Lung (tissue), 12 donors: ENCODE results near the gene OR13C3. TPM values are rescaled to one million over a fixed set of nuclear protein-coding genes. Genes with fewer than 3 reads are reported as not detected.

Experiments used
- ATAC-seq: fragments of 200-7000 bp; cut with Tn5 transposase; one replicate; pipeline ENCODE4 v1.9.1; 2020; ENCODE audit warnings: moderate number of reproducible peaks; ENCODE audit not compliant: insufficient read depth, low FRiP score
- DNase-seq, 3 donors: peaks; one replicate each; pipeline ENCODE4 v3.0.0-alpha.2; 2013 to 2017
- H3K27ac ChIP-seq, 2 donors: one replicate each; pipeline ENCODE4 v1.5.1; 2013; ENCODE audit warnings: mild to moderate bottlenecking in 2 of 2, moderate library complexity in 2 of 2, control low read depth in 1 of 2, inconsistent platforms in 1 of 2, low read depth in 1 of 2, low read length in 1 of 2
- H3K27me3 ChIP-seq, 3 donors: one replicate each; pipeline ENCODE4 v1.5.1; 2013; ENCODE audit warnings: low read length in 2 of 3; ENCODE audit not compliant: control insufficient read depth in 3 of 3, insufficient read depth in 3 of 3
- H3K36me3 ChIP-seq, 4 donors: one replicate each; pipeline ENCODE4 v1.5.1; 2013; ENCODE audit warnings: low read length in 4 of 4, mild to moderate bottlenecking in 1 of 4, moderate library complexity in 1 of 4; ENCODE audit not compliant: control insufficient read depth in 4 of 4, insufficient read depth in 4 of 4
- H3K4me1 ChIP-seq, 5 donors: one replicate each; pipeline ENCODE4 v1.5.1; 2013; ENCODE audit warnings: low read length in 5 of 5, mild to moderate bottlenecking in 2 of 5, moderate library complexity in 1 of 5; ENCODE audit not compliant: control insufficient read depth in 5 of 5, insufficient read depth in 5 of 5
- H3K4me3 ChIP-seq: one replicate; pipeline ENCODE4 v1.5.1; 2013; ENCODE audit warnings: mild to moderate bottlenecking, control low read depth, moderate library complexity
- H3K9ac ChIP-seq, 2 donors: one replicate each; pipeline ENCODE4 v1.5.1; 2013; ENCODE audit warnings: low read length in 2 of 2, control low read depth in 1 of 2; ENCODE audit not compliant: insufficient read depth in 1 of 2
- H3K9me3 ChIP-seq, 4 donors: one replicate each; pipeline ENCODE4 v1.5.1; 2013; ENCODE audit warnings: low read length in 3 of 4, mild to moderate bottlenecking in 1 of 4, moderate library complexity in 1 of 4; ENCODE audit not compliant: control insufficient read depth in 4 of 4, insufficient read depth in 3 of 4
- WGBS, 2 donors: extraction: QIAGEN DNeasy Blood & Tissue Kit; methylation state at CpG; one replicate each; pipeline ENCODE4 v1.1.7; 2013; 5-methylcytosine and 5-hydroxymethylcytosine counted together
- polyA plus RNA-seq, 2 donors: library from polyadenylated mRNA; stranded (reverse); fragments of 200-250 nt; gene quantifications; one replicate each; pipeline ENCODE4 v1.2.1, GENCODE V29; 2013
- total RNA-seq, 2 donors: library from RNA; depleted of rRNA in 1 of 2; stranded (reverse); fragments of >200 nt in 1 of 2; gene quantifications; one replicate each; pipeline ENCODE4 v1.2.1, GENCODE V29; 2014 to 2021
- TF ChIP-seq, protein P1 (sequence below): IDR thresholded peaks from 2 replicates; pipeline ENCODE4 v1.5.1; 2012; ENCODE audit warnings: mild to moderate bottlenecking; ENCODE audit errors: control extremely low read depth, extremely low read depth
- donor health status: control.
- donor health status: control.
- donor health status: Bipolar disorder and iron deficiency.
- donor health status: healthy.
- donor health status: DM: yes; HTN: yes; CAD: no.

The OR13C3 gene
- total and polyA plus RNA-seq, 4 donors, result not detected

GRCh38 chr9:104556830-104557634, 20.4 kb upstream of the OR13C3 start:
- Histone ChIP-seq H3K9ac (no peak overlapping the region), H3K9me3 (peaks cover 0 to 5% (median 0%) of the 10 kb centered on the region in 4 donors), H3K4me3 (no peak overlapping the region), H3K27ac (no peak overlapping the region), H3K27me3 (no peaks in the 10 kb centered on the region), H3K36me3 (no peaks in the 10 kb centered on the region), H3K4me1 (no peaks in the 10 kb centered on the region)
- DNase-seq (no peak), ATAC-seq (no peak)
- 84 to 91% methylated on average over 8 of the region's 8 CpGs for WGBS, 2 donors
- TF ChIP-seq, protein P1, sequence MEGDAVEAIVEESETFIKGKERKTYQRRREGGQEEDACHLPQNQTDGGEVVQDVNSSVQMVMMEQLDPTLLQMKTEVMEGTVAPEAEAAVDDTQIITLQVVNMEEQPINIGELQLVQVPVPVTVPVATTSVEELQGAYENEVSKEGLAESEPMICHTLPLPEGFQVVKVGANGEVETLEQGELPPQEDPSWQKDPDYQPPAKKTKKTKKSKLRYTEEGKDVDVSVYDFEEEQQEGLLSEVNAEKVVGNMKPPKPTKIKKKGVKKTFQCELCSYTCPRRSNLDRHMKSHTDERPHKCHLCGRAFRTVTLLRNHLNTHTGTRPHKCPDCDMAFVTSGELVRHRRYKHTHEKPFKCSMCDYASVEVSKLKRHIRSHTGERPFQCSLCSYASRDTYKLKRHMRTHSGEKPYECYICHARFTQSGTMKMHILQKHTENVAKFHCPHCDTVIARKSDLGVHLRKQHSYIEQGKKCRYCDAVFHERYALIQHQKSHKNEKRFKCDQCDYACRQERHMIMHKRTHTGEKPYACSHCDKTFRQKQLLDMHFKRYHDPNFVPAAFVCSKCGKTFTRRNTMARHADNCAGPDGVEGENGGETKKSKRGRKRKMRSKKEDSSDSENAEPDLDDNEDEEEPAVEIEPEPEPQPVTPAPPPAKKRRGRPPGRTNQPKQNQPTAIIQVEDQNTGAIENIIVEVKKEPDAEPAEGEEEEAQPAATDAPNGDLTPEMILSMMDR, result no peak

DNA sequence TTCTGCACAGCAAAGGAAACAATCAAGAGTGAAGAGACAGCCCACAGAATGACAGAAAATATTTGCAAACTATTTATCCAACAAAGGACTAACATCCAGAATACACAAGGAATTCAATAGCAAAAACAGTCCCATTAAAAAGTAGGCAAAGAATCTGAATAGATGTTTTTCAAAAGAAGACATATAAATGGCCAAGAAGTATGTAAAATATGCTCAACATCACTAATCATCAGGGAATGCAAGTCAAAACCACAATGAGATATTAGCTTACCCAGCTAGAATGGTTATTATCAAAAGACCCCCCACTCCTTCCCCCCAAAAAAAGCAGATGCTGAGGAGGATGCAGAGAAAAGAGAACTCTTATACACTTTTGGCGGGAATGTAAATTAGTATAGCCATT, 18.9 kb upstream of the OR13C3 start:
- Histone ChIP-seq H3K9me3 (peaks cover 0 to 5% (median 0%) of the 10 kb centered on the region in 4 donors), H3K4me1 (no peaks in the 10 kb centered on the region), H3K9ac (no peak overlapping the region), H3K27me3 (no peaks in the 10 kb centered on the region), H3K4me3 (no peak overlapping the region), H3K36me3 (no peaks in the 10 kb centered on the region), H3K27ac (no peak overlapping the region)
- ATAC-seq (no peak), DNase-seq (no peak)
- TF ChIP-seq, protein P1, result no peak
- 95 to 98% methylated on average over 1 of the region's 1 CpG for WGBS, 2 donors

- ATAC-seq (no peak), DNase-seq (no peak)
- Histone ChIP-seq H3K36me3 (no peaks in the 10 kb centered on the region), H3K27me3 (no peaks in the 10 kb centered on the region), H3K9me3 (peaks cover 0 to 5% (median 0%) of the 10 kb centered on the region in 4 donors), H3K4me1 (no peaks in the 10 kb centered on the region), H3K27ac (no peak overlapping the region), H3K4me3 (no peak overlapping the region), H3K9ac (no peak overlapping the region)
- TF ChIP-seq, protein P1, result no peak
- WGBS, 2 donors, result 38 to 51% methylated on average over 1 of the region's 1 CpG
Observed at GRCh38 chr9:104553261-104553660, 16.6 kb upstream of the OR13C3 start.

DNA sequence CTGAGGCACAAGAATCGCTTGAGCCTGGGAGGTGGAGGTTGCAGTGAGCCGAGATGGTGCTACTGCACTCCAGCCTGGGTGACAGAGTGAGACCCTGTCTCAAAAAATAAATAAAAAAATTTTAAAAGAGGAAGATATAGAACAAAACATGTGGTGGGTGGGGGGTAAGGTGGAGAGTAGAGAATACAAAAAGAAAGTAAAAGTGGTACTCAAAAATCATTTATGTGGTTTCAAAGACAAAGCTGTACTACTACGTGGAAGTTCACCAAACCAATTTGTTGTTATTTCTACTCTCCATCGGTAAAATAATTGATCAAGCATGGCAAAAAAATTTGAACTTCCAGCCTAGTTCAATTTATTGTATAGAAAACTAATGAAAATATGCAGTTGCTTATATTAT, 8.0 kb upstream of the OR13C3 start:
- WGBS, 2 donors, result 90 to 91% methylated on average over 4 of the region's 4 CpGs

More for the DNA sequence above, 8.0 kb upstream of the OR13C3 start:
- no peak overlapping the region for H3K27ac ChIP-seq
- DNase-seq, result no peak
- H3K4me3 ChIP-seq, result no peak overlapping the region
- H3K27me3 ChIP-seq, result no peaks in the 10 kb centered on the region
- H3K9me3 ChIP-seq, result no peaks in the 10 kb centered on the region
- TF ChIP-seq, protein P1, result no peak
- no peaks in the 10 kb centered on the region for H3K4me1 ChIP-seq
- no peak overlapping the region for H3K9ac ChIP-seq
- no peak for ATAC-seq
- H3K36me3 ChIP-seq, result no peaks in the 10 kb centered on the region
